Erythroblast (primary cell): ENCODE results near the gene SUB1.

Source experiments
- GATA1 ChIP-seq: IDR thresholded peaks from 2 replicates; pipeline ENCODE4 v1.6.1; 2011; ENCODE audit warnings: low read depth, mild to moderate bottlenecking, control low read depth, low read length, moderate library complexity
- POLR2A ChIP-seq: IDR thresholded peaks from 2 replicates; pipeline ENCODE4 v1.6.1; 2011; ENCODE audit warnings: mild to moderate bottlenecking, low read length

GRCh38 chr5:32538031-32538547 lies 47.3 kb upstream of the SUB1 start:
- TF ChIP-seq POLR2A (no peak), GATA1 (no peak)
